ENCODE results near the gene EPB41L2.
"Not testable (repeated sequence)": the region's sequence is repeated elsewhere in the genome, so short reads cannot be mapped to it uniquely, and the experiment has no call there.

Gene EPB41L2

DNA sequence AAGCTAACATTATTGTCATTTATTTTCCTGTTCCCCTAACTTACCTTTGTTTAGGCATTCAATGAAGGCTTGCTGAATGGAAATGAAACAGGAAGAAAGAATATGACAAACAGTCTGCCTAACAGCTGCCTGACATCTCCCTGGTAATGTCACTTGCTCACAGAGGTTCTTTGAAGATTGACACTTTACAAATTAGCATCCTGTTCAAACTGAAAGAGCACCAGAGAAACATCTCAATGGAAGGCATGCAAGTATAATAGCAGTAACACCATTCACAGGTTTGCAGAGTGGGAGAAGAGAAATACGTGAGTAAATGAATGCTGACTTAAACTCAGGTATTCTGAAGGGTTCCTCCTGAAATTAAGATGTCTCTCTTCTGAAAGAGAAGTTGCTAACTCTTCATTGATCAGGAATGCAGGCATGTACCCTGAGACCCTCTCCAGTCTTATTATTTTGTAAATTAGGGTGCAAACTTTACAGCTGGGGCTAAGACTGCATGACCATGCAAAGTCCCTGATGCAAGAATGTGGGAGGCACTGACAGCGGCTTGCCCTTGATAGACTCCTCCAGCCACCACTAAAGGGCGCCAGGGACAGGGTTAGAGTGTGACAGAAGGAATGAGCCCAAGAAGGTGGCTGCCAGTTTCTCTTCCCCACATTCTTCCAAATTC, 237.1 kb downstream of the EPB41L2 start:
- Histone ChIP-seq H3K9me3 (ENCODE audit: control insufficient read depth, low read length) (no peaks in the 10 kb centered on the region), H3K4me1 (ENCODE audit: control insufficient read depth, insufficient read depth, low read length, poor library complexity, severe bottlenecking) (no peaks in the 10 kb centered on the region), H3K27ac (ENCODE audit: low read depth, low read length, severe bottlenecking) (no peak overlapping the region), H3K4me3 (ENCODE audit: extremely low read depth, insufficient read depth, low read length, poor library complexity, severe bottlenecking) (no peak overlapping the region), H3K36me3 (ENCODE audit: control insufficient read depth, insufficient read depth, low read length) (no peaks in the 10 kb centered on the region)
- 29 to 61% methylated on average over 1 to 3 of the region's 3 CpGs for WGBS, 2 experiments (ENCODE audit: insufficient coverage in 2 of 2)

DNA sequence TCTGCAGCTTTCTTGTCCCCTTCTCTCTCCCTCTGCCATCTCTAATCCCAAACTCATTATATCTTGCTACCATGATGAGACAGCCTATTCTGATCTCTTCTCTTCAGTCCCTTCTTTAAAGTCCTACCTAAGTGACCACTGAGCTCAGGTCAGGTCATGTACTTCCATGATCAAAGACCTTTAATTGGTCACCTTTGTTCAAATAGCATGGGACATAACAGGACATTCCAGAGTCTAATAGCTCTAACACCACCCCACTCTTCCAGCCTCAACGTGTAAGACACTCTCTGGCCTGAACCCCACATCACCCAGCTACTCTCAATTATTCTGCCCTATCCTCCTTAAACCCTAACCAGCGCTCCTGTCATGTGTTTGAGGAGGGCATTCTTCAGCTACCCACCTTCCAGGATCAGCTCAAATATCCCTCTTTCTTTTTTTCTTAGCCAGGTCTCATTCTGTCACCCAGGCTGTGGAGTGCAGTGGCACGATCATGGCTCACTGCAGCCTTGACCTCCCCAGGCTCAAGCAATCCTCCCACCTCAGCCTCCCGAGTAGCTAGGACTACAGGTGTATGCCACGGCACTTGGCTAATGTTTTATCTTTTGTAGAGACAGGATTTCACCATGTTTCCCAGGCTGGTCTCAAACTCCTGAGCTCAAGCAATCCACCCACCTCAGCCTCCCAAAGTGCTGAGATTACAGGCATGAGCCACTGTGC, 237.9 kb downstream of the EPB41L2 start:
- H3K4me1 ChIP-seq (ENCODE audit: control insufficient read depth, insufficient read depth, low read length, poor library complexity, severe bottlenecking) = no peaks in the 10 kb centered on the region
- H3K4me3 ChIP-seq (ENCODE audit: extremely low read depth, insufficient read depth, low read length, poor library complexity, severe bottlenecking) = no peak overlapping the region
- no peaks in the 10 kb centered on the region for H3K9me3 ChIP-seq (ENCODE audit: control insufficient read depth, low read length)
- H3K36me3 ChIP-seq (ENCODE audit: control insufficient read depth, insufficient read depth, low read length) = no peaks in the 10 kb centered on the region
- no peak overlapping the region for H3K27ac ChIP-seq (ENCODE audit: low read depth, low read length, severe bottlenecking)
- 92 to 93% methylated on average over 3 to 5 of the region's 5 CpGs for WGBS, 2 experiments (ENCODE audit: insufficient coverage in 2 of 2)

DNA sequence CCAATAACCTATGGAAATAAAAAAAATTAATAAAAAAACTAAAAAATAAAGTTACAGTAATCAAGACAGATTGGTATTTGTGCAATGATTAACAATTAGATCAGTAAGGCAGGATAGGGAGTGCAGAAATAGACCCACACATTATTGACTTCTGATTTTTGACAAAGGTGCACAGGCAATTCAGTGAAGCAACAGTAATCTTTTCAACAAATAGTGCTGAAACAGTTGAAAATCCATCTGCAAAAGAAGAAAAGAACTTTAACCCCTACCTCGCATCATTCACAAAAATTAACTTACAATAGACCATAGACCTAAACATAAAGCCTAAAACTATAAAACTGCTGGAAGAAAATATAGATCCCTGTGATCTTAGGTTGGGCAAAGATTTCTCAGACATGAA, 240.3 kb downstream of the EPB41L2 start:
- Histone ChIP-seq H3K4me1 (ENCODE audit: control insufficient read depth, insufficient read depth, low read length, poor library complexity, severe bottlenecking) (no peaks in the 10 kb centered on the region), H3K27ac (ENCODE audit: low read depth, low read length, severe bottlenecking) (no peak overlapping the region), H3K9me3 (ENCODE audit: control insufficient read depth, low read length) (no peaks in the 10 kb centered on the region), H3K36me3 (ENCODE audit: control insufficient read depth, insufficient read depth, low read length) (no peaks in the 10 kb centered on the region), H3K4me3 (ENCODE audit: extremely low read depth, insufficient read depth, low read length, poor library complexity, severe bottlenecking) (no peak overlapping the region)
- WGBS, 2 experiments (ENCODE audit: insufficient coverage in 2 of 2) = no CpG with 5 or more reads among the region's 1 CpG

- no peak overlapping the region for H3K27ac ChIP-seq (ENCODE audit: low read depth, low read length, severe bottlenecking)
- no peaks in the 10 kb centered on the region for H3K36me3 ChIP-seq (ENCODE audit: control insufficient read depth, insufficient read depth, low read length)
- WGBS, 2 experiments (ENCODE audit: insufficient coverage in 2 of 2) = 80 to 100% methylated on average over 1 of the region's 5 CpGs
- no peaks in the 10 kb centered on the region for H3K9me3 ChIP-seq (ENCODE audit: control insufficient read depth, low read length)
- H3K4me3 ChIP-seq (ENCODE audit: extremely low read depth, insufficient read depth, low read length, poor library complexity, severe bottlenecking) = no peak overlapping the region
- H3K4me1 ChIP-seq (ENCODE audit: control insufficient read depth, insufficient read depth, low read length, poor library complexity, severe bottlenecking) = no peaks in the 10 kb centered on the region
Measured at GRCh38 chr6:130815200-130816071, 247.6 kb downstream of the EPB41L2 start.

DNA sequence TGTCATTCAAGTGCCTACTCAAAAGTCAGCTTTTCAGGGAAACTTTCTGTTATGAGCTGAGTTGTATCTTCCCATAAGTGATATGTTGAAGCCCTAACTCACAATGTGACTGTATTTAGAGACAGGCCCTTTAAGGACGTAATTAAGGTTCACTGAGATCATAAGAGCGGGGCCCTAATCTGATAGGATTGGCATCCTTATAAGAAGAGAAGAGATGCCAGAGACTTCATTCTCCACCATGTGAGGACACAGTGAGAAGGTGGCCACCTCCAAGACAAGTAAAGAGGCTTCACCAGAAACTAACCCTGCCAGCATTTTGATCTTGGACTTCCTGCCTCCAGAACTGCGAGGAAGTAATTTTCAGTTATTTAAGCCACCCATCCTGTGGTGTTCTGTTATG, 248.5 kb downstream of the EPB41L2 start:
- 91% methylated on average over 3 of the region's 3 CpGs for WGBS, 2 experiments (ENCODE audit: insufficient coverage in 2 of 2)
- Histone ChIP-seq H3K36me3 (ENCODE audit: control insufficient read depth, insufficient read depth, low read length) (no peaks in the 10 kb centered on the region), H3K4me1 (ENCODE audit: control insufficient read depth, insufficient read depth, low read length, poor library complexity, severe bottlenecking) (no peaks in the 10 kb centered on the region), H3K9me3 (ENCODE audit: control insufficient read depth, low read length) (no peaks in the 10 kb centered on the region), H3K27ac (ENCODE audit: low read depth, low read length, severe bottlenecking) (no peak overlapping the region), H3K4me3 (ENCODE audit: extremely low read depth, insufficient read depth, low read length, poor library complexity, severe bottlenecking) (no peak overlapping the region)

GRCh38 chr6:130811932-130812331, 251.1 kb downstream of the EPB41L2 start:
- H3K4me1 ChIP-seq (ENCODE audit: control insufficient read depth, insufficient read depth, low read length, poor library complexity, severe bottlenecking) = no peaks in the 10 kb centered on the region
- H3K4me3 ChIP-seq (ENCODE audit: extremely low read depth, insufficient read depth, low read length, poor library complexity, severe bottlenecking) = no peak overlapping the region
- no peaks in the 10 kb centered on the region for H3K9me3 ChIP-seq (ENCODE audit: control insufficient read depth, low read length)
- no peaks in the 10 kb centered on the region for H3K36me3 ChIP-seq (ENCODE audit: control insufficient read depth, insufficient read depth, low read length)
- no peak overlapping the region for H3K27ac ChIP-seq (ENCODE audit: low read depth, low read length, severe bottlenecking)
- WGBS, 2 experiments (ENCODE audit: insufficient coverage in 2 of 2) = 92 to 95% methylated on average over 5 of the region's 5 CpGs

GRCh38 chr6:130810307-130811030, 252.6 kb downstream of the EPB41L2 start:
- Histone ChIP-seq H3K4me3 (ENCODE audit: extremely low read depth, insufficient read depth, low read length, poor library complexity, severe bottlenecking) (no peak overlapping the region), H3K4me1 (ENCODE audit: control insufficient read depth, insufficient read depth, low read length, poor library complexity, severe bottlenecking) (no peaks in the 10 kb centered on the region), H3K36me3 (ENCODE audit: control insufficient read depth, insufficient read depth, low read length) (no peaks in the 10 kb centered on the region), H3K9me3 (ENCODE audit: control insufficient read depth, low read length) (no peaks in the 10 kb centered on the region), H3K27ac (ENCODE audit: low read depth, low read length, severe bottlenecking) (no peak overlapping the region)
- WGBS, 2 experiments (ENCODE audit: insufficient coverage in 2 of 2) = 91 to 94% methylated on average over 7 to 8 of the region's 9 CpGs

GRCh38 chr6:130801368-130801767, 261.7 kb downstream of the EPB41L2 start:
- H3K4me3 ChIP-seq (ENCODE audit: extremely low read depth, insufficient read depth, low read length, poor library complexity, severe bottlenecking); H3K4me1 ChIP-seq (ENCODE audit: control insufficient read depth, insufficient read depth, low read length, poor library complexity, severe bottlenecking); H3K36me3 ChIP-seq (ENCODE audit: control insufficient read depth, insufficient read depth, low read length); H3K27ac ChIP-seq (ENCODE audit: low read depth, low read length, severe bottlenecking); H3K9me3 ChIP-seq (ENCODE audit: control insufficient read depth, low read length): not testable (repeated sequence)
- 99 to 100% methylated on average over 3 to 10 of the region's 37 CpGs for WGBS, 2 experiments (ENCODE audit: insufficient coverage in 2 of 2)

DNA sequence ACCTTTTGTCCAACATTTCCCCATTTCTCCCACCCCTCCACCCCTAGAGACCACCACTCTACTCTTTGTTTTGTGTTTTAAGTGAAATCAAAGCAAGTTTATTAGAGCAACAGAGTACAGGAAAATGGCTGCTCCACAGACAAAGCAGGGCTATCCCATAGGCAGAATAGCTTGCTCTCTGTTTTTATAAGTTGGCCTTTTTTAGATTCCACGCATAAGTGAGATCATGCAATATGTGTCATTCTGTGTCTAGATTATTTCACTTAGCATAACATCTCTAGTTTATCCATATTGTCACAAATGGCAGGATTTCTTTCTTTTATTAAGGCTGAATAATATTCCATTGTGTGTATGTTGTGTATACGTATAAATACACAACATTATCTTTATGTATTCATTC, 266.0 kb downstream of the EPB41L2 start:
- H3K4me1 ChIP-seq (ENCODE audit: control insufficient read depth, insufficient read depth, low read length, poor library complexity, severe bottlenecking) = no peaks in the 10 kb centered on the region
- H3K27ac ChIP-seq (ENCODE audit: low read depth, low read length, severe bottlenecking) = no peak overlapping the region
- H3K36me3 ChIP-seq (ENCODE audit: control insufficient read depth, insufficient read depth, low read length) = no peaks in the 10 kb centered on the region
- no peak overlapping the region for H3K4me3 ChIP-seq (ENCODE audit: extremely low read depth, insufficient read depth, low read length, poor library complexity, severe bottlenecking)
- no peaks in the 10 kb centered on the region for H3K9me3 ChIP-seq (ENCODE audit: control insufficient read depth, low read length)
- WGBS, 2 experiments (ENCODE audit: insufficient coverage in 2 of 2) = no CpG with 5 or more reads among the region's 2 CpGs

- no peaks in the 10 kb centered on the region for H3K36me3 ChIP-seq (ENCODE audit: control insufficient read depth, insufficient read depth, low read length)
- H3K9me3 ChIP-seq (ENCODE audit: control insufficient read depth, low read length) = no peaks in the 10 kb centered on the region
- no peak overlapping the region for H3K27ac ChIP-seq (ENCODE audit: low read depth, low read length, severe bottlenecking)
- H3K4me1 ChIP-seq (ENCODE audit: control insufficient read depth, insufficient read depth, low read length, poor library complexity, severe bottlenecking) = no peaks in the 10 kb centered on the region
- H3K4me3 ChIP-seq (ENCODE audit: extremely low read depth, insufficient read depth, low read length, poor library complexity, severe bottlenecking) = no peak overlapping the region
Measured at GRCh38 chr6:130796313-130796905, 266.6 kb downstream of the EPB41L2 start.
